Loucy (cell line): ENCODE measurements around the gene S100A8.

Source experiments
- EZH2phosphoT487 ChIP-seq: fragments of 200-600 bp; IDR thresholded peaks from 2 replicates; pipeline ENCODE4 v1.6.1; 2018; ENCODE audit warnings: antibody characterized with exemption, mild to moderate bottlenecking, moderate library complexity, borderline replicate concordance
- TF ChIP-seq, protein P1 (sequence below): fragments of 200-600 bp; sonication (generic); conservative IDR thresholded peaks from 2 replicates; pipeline ENCODE4 v1.5.1; 2014; ENCODE audit warnings: mild to moderate bottlenecking, antibody characterized with exemption, low read length

DNA sequence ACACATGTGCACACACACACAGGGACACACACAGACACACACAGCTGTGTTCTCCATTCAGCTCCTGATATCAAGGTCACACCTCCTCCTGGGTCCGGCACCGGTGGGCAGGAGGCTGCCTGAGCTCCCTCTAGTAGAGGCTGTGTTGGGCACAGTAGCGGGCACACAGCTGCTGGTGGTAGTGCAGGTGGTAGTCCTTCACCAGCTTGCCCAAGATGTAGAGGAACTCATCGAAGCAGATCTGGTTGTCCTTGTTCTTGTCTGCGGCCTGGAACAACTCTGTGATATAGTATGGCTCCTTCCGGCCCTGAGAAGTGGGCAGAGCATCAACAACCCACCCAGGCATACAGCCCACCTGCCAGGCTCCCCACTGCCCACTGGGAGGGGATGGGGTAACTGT lies 5.6 kb upstream of the S100A8 start:
- TF ChIP-seq, protein P1, sequence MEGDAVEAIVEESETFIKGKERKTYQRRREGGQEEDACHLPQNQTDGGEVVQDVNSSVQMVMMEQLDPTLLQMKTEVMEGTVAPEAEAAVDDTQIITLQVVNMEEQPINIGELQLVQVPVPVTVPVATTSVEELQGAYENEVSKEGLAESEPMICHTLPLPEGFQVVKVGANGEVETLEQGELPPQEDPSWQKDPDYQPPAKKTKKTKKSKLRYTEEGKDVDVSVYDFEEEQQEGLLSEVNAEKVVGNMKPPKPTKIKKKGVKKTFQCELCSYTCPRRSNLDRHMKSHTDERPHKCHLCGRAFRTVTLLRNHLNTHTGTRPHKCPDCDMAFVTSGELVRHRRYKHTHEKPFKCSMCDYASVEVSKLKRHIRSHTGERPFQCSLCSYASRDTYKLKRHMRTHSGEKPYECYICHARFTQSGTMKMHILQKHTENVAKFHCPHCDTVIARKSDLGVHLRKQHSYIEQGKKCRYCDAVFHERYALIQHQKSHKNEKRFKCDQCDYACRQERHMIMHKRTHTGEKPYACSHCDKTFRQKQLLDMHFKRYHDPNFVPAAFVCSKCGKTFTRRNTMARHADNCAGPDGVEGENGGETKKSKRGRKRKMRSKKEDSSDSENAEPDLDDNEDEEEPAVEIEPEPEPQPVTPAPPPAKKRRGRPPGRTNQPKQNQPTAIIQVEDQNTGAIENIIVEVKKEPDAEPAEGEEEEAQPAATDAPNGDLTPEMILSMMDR: no peak
- TF ChIP-seq EZH2phosphoT487: no peak
